ENCODE results near the gene PFDN4. TPM values are rescaled to one million over a fixed set of nuclear protein-coding genes. Genes with fewer than 3 reads are reported as not detected.
"Not testable (repeated sequence)": the region's sequence is repeated elsewhere in the genome, so short reads cannot be mapped to it uniquely, and the experiment has no call there.

PFDN4 gene
- total and polyA plus RNA-seq, 2 donors (not counting 1 experiment from before 2014, with no cell fraction given), result 9.1 to 16.8 TPM

DNA sequence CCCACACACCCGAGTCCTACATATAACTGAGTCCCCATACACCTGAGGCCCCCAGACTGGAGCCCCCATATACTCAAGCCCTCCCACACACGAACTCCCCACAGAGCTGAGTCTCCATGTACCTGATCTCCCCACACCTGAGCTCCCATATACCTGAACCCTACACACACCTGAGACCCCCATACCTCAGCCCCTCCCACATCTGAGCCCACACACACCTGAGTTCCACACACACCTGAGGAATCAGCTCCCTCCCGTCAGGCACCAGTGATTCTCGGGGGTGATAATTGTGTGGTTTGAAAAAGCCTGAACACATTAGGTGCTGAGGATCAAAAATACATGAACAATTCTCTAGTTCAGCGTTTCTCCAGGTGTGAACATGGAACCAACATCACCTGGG lies 15.4 kb downstream of the PFDN4 start:
- no peaks in the 10 kb centered on the region for H4K20me1 ChIP-seq (ENCODE audit: control insufficient read depth, insufficient read depth, low read length, poor library complexity, severe bottlenecking)
- no peaks in the 10 kb centered on the region for H3K4me1 ChIP-seq (ENCODE audit: control insufficient read depth in 2 of 2, insufficient read depth in 2 of 2, low read length in 2 of 2)
- H3K79me2 ChIP-seq (ENCODE audit: control insufficient read depth, insufficient read depth, low read length), result no peaks in the 10 kb centered on the region
- H2AFZ ChIP-seq (ENCODE audit: insufficient read depth, low read depth, low read length, poor library complexity, severe bottlenecking), result no peak overlapping the region
- DNase-seq (no peak), ATAC-seq (ENCODE audit: low read depth) (no peak)
- no peak overlapping the region for H3K4me2 ChIP-seq (replicated peaks; ENCODE audit: low read depth, low read length, poor library complexity, severe bottlenecking)
- Mint-ChIP-seq H3K4me1 (peaks cover 8% of the 10 kb centered on the region), H3K27me3 (no peaks in the 10 kb centered on the region), H3K27ac (no peak overlapping the region), H3K4me3 (no peak overlapping the region), H3K9me3 (ENCODE audit: insufficient read depth) (peaks cover 7% of the 10 kb centered on the region)
- ChIA-PET CTCF (interaction anchor here (0.6 to 1.3 kb wide), 3 partner anchors 9 to 423 kb away, joined by 3 to 8 read pairs (median 3); no protein-coding TSS in a partner anchor), POLR2A (interaction anchor here (1.1 kb wide), 1 partner anchor 12 kb away, joined by 4 read pairs; no protein-coding TSS in a partner anchor)
- peaks cover 0 to 7% (median 1%) of the 10 kb centered on the region in 3 donors for H3K9me3 ChIP-seq (ENCODE audit: control extremely low read depth in 1 of 3, control insufficient read depth in 2 of 3, insufficient read depth in 1 of 3, low read length in 2 of 3)
- no peak overlapping the region for H3K9ac ChIP-seq (ENCODE audit: low read length)
- peaks cover 0 to 3% of the 10 kb centered on the region in 2 experiments for H3K36me3 ChIP-seq (replicated peaks in 1 of 2; ENCODE audit: control extremely low read depth in 1 of 2, control insufficient read depth in 1 of 2, extremely low read depth in 1 of 2, insufficient read depth in 2 of 2, low read length in 1 of 2)
- 90% methylated on average over 2 of the region's 5 CpGs for WGBS (ENCODE audit: insufficient coverage)
- no peak overlapping the region for H3K27ac ChIP-seq (ENCODE audit: low read length in 2 of 2)
- H3K4me3 ChIP-seq (ENCODE audit: control extremely low read depth in 1 of 5, extremely low read depth in 1 of 5, insufficient read depth in 1 of 5, low read depth in 2 of 5, low read length in 4 of 5), result no peak overlapping the region
- no peak for TF ChIP-seq EZH2 (IDR thresholded peaks at IDR 0.05; ENCODE audit: borderline replicate concordance, insufficient read depth, low read depth, low read length, poor library complexity, severe bottlenecking)
- no peak for TF ChIP-seq CTCF (IDR thresholded peaks at IDR 0.05)
- intact Hi-C loops (cut with micrococcal nuclease), result no loop called here
- no peaks in the 10 kb centered on the region for H3K27me3 ChIP-seq (replicated peaks in 1 of 4; ENCODE audit: control extremely low read depth in 1 of 4, control insufficient read depth in 3 of 4, insufficient read depth in 4 of 4, low read length in 3 of 4)

DNA sequence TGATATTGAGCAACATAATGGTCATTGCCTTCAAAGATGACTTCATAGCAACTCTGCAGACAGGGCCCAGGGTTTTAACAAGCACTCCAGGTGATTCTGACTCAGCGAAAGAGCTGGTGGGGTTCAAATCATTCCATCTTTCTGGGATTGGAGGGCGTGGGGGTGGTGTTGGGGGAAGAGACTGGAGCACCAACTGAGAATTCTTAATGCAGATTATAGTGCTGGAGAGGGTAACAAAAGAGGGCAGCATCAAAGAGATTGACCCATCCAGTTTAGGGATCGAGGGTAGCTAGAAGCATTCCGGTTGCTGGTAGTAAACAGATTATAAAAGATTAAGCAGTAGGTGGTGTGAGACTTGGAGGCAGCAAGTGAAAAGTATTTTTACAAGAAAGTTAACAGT lies 15.9 kb downstream of the PFDN4 start:
- Histone ChIP-seq H4K20me1 (ENCODE audit: control insufficient read depth, insufficient read depth, low read length, poor library complexity, severe bottlenecking) (no peaks in the 10 kb centered on the region), H3K27ac (ENCODE audit: low read length in 2 of 2) (no peak overlapping the region), H3K4me2 (replicated peaks; ENCODE audit: low read depth, low read length, poor library complexity, severe bottlenecking) (no peak overlapping the region), H3K9me3 (ENCODE audit: control extremely low read depth in 1 of 3, control insufficient read depth in 2 of 3, insufficient read depth in 1 of 3, low read length in 2 of 3) (peaks cover 0 to 8% (median 2%) of the 10 kb centered on the region in 3 donors), H3K9ac (ENCODE audit: low read length) (no peak overlapping the region), H3K36me3 (replicated peaks in 1 of 2; ENCODE audit: control extremely low read depth in 1 of 2, control insufficient read depth in 1 of 2, extremely low read depth in 1 of 2, insufficient read depth in 2 of 2, low read length in 1 of 2) (no peaks in the 10 kb centered on the region), H3K79me2 (ENCODE audit: control insufficient read depth, insufficient read depth, low read length) (no peaks in the 10 kb centered on the region), H3K4me3 (ENCODE audit: control extremely low read depth in 1 of 5, extremely low read depth in 1 of 5, insufficient read depth in 1 of 5, low read depth in 2 of 5, low read length in 4 of 5) (no peak overlapping the region), H2AFZ (ENCODE audit: insufficient read depth, low read depth, low read length, poor library complexity, severe bottlenecking) (no peak overlapping the region), H3K4me1 (ENCODE audit: control insufficient read depth in 2 of 2, insufficient read depth in 2 of 2, low read length in 2 of 2) (no peaks in the 10 kb centered on the region), H3K27me3 (replicated peaks in 1 of 4; ENCODE audit: control extremely low read depth in 1 of 4, control insufficient read depth in 3 of 4, insufficient read depth in 4 of 4, low read length in 3 of 4) (no peaks in the 10 kb centered on the region)
- H3K27ac Mint-ChIP-seq, result no peak overlapping the region
- ChIA-PET POLR2A (interaction anchor here (1.1 kb wide), 1 partner anchor 12 kb away, joined by 4 read pairs; no protein-coding TSS in a partner anchor), CTCF (interaction anchor here (0.7 kb wide), 1 partner anchor 423 kb away, joined by 3 read pairs; no protein-coding TSS in a partner anchor)
- TF ChIP-seq CTCF (IDR thresholded peaks at IDR 0.05) (no peak), EZH2 (IDR thresholded peaks at IDR 0.05; ENCODE audit: borderline replicate concordance, insufficient read depth, low read depth, low read length, poor library complexity, severe bottlenecking) (no peak)
- peaks cover 8% of the 10 kb centered on the region for H3K4me1 Mint-ChIP-seq
- WGBS (ENCODE audit: insufficient coverage), result 89% methylated on average over 4 of the region's 4 CpGs
- peaks cover 7% of the 10 kb centered on the region for H3K9me3 Mint-ChIP-seq (ENCODE audit: insufficient read depth)
- intact Hi-C loops (cut with micrococcal nuclease), result no loop called here
- DNase-seq (no peak), ATAC-seq (ENCODE audit: low read depth) (no peak)
- H3K27me3 Mint-ChIP-seq, result no peaks in the 10 kb centered on the region
- H3K4me3 Mint-ChIP-seq, result no peak overlapping the region

- H2AFZ ChIP-seq (ENCODE audit: insufficient read depth, low read depth, low read length, poor library complexity, severe bottlenecking); H3K36me3 ChIP-seq (replicated peaks in 1 of 2; ENCODE audit: control extremely low read depth in 1 of 2, control insufficient read depth in 1 of 2, extremely low read depth in 1 of 2, insufficient read depth in 2 of 2, low read length in 1 of 2); POLR2A ChIA-PET; H3K79me2 ChIP-seq (ENCODE audit: control insufficient read depth, insufficient read depth, low read length); intact Hi-C loops (cut with micrococcal nuclease); H3K9ac ChIP-seq (ENCODE audit: low read length); H4K20me1 ChIP-seq (ENCODE audit: control insufficient read depth, insufficient read depth, low read length, poor library complexity, severe bottlenecking); H3K27me3 ChIP-seq (replicated peaks in 1 of 4; ENCODE audit: control extremely low read depth in 1 of 4, control insufficient read depth in 3 of 4, insufficient read depth in 4 of 4, low read length in 3 of 4); H3K27ac Mint-ChIP-seq; ATAC-seq (ENCODE audit: low read depth); H3K27ac ChIP-seq (ENCODE audit: low read length in 2 of 2); H3K9me3 ChIP-seq (ENCODE audit: control extremely low read depth in 1 of 3, control insufficient read depth in 2 of 3, insufficient read depth in 1 of 3, low read length in 2 of 3); H3K4me1 Mint-ChIP-seq; H3K4me3 Mint-ChIP-seq; H3K4me1 ChIP-seq (ENCODE audit: control insufficient read depth in 2 of 2, insufficient read depth in 2 of 2, low read length in 2 of 2); DNase-seq; H3K4me2 ChIP-seq (replicated peaks; ENCODE audit: low read depth, low read length, poor library complexity, severe bottlenecking); H3K4me3 ChIP-seq (ENCODE audit: control extremely low read depth in 1 of 5, extremely low read depth in 1 of 5, insufficient read depth in 1 of 5, low read depth in 2 of 5, low read length in 4 of 5); H3K27me3 Mint-ChIP-seq; H3K9me3 Mint-ChIP-seq (ENCODE audit: insufficient read depth): not testable (repeated sequence)
- CTCF ChIA-PET, result interaction anchor here (0.8 kb wide), 1 partner anchor 25 kb away, joined by 3 read pairs; no protein-coding TSS in a partner anchor
- WGBS (ENCODE audit: insufficient coverage), result 95% methylated on average over 7 of the region's 9 CpGs
These were observed 16.8 kb downstream of the PFDN4 start for GRCh38 chr20:54224642-54225041.
